GM21360 (cell line): Measurements from ENCODE around the gene SAFB.
"Not testable (repeated sequence)": the region's sequence is repeated elsewhere in the genome, so short reads cannot be mapped to it uniquely, and the experiment has no call there.

ENCODE experiments used
- ATAC-seq: cut with Tn5 transposase; IDR thresholded peaks from one replicate; pipeline ENCODE4 v1.9.1; 2021; ENCODE audit warnings: mild to moderate bottlenecking, moderate library complexity; ENCODE audit not compliant: unreplicated experiment

The SAFB gene

DNA sequence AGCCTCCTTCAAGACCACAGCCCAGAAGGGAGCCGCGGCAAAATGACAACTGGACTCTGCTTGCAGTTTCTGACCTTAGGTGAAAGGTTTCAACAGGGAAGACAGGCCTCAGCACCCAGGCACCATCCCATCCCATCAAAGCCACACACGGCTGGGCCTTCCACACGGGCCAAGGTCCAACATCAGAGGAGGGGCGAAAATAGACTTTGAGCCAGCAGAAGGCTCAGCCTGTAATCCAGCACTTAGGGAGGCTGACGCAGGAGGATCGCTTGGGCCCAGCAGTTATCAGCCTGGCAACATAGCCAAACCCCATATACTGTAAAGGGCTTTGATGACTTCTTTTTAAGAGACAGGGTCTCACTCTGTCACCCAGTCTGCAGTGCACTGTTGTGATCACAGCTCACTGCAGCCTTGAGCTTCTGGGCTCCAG, 28.3 kb upstream of the SAFB start:
- no peak for ATAC-seq

DNA sequence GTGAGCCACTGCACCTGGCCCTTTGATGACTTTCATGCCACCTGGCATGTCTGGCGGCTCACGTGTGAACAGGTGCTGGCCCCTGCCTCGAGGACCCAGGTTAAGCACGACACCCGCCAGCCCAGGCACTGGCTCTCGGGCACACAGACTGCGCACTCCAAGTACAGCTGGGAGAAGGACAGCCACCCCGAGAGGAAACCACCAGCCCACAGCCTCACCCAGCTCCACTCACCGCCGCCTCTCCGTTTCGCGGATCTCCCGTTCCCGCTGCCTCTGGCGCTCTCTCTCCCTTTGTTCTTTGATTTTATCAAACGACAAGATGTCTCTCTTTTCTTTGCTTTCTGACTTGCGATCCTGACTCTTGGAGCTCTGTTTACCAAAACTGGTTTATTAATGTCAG, 27.8 kb upstream of the SAFB start:
- no peak for ATAC-seq

DNA sequence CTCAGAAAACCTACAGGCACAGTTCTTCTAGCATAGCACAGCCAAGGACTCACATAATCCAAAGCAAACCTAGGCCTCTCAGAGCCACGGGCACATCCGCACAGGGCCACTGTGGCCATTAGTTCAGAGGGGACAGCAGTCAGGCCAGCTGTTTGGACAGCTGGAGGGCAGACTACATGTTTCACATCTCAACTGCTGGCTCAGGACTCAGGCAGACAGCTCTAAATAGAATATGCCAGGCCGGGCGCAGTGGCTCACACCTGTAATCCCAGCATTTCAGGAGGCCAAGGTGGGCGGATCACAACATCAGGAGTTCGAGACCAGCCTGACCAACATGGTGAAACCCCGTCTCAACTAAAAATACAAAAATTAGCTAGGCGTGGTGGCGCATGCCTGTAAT, 27.1 kb upstream of the SAFB start:
- ATAC-seq: no peak

DNA sequence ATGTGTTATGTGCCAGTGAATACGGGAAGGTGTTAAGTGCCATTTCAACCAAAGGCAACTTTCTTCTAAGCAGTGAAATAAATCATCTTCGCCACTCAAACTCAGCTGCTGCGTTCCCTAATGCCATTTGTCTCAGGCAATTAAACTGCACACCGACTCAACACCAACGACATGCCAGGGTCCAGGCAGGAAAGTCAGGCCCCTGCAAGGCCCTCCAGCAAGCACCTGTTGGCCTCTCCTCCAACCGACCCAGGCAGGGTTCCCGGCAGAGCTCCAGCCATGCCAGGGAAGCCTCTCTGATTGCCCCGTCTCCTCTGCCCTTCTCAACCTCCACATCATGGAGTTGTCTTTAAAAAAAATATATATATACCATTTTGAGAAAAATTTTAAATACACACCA, 22.1 kb upstream of the SAFB start:
- ATAC-seq: no peak

DNA sequence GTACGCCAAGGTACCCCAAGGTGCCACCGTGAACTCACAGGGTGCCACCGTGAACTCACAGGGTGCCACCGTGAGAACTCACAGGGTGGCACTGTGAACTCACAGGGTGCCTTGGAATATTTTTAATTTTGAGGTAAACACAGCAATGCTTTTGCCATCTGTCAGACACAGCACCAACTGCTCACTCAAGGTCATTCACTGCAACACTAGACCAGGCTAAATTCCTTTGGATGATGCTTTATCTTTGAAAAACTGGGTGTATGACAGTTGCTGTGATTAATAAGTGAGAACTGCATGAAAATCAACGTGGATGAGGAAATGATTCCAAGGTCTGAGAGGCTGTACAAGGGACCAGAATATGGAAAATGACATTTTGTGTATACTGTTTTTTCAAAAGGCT, 19.3 kb upstream of the SAFB start:
- no peak for ATAC-seq

DNA sequence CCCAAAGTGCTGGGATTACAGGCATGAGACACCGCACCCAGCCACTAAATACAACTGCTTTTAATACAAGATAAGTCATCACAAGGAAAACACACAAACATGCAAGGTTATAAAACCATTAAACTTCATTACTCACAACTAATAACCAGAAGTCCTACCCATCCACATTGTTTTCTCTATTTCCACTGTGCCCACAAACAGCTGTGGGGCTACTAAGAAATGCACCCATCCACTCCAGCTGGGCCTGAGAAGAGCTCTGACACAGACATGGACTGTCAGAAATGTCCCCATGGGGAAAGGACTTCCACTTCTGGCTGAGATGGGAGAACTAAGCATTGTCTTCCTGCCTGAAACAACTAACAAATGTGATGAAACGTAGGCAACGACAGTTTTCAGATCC, 17.5 kb upstream of the SAFB start:
- no peak for ATAC-seq

DNA sequence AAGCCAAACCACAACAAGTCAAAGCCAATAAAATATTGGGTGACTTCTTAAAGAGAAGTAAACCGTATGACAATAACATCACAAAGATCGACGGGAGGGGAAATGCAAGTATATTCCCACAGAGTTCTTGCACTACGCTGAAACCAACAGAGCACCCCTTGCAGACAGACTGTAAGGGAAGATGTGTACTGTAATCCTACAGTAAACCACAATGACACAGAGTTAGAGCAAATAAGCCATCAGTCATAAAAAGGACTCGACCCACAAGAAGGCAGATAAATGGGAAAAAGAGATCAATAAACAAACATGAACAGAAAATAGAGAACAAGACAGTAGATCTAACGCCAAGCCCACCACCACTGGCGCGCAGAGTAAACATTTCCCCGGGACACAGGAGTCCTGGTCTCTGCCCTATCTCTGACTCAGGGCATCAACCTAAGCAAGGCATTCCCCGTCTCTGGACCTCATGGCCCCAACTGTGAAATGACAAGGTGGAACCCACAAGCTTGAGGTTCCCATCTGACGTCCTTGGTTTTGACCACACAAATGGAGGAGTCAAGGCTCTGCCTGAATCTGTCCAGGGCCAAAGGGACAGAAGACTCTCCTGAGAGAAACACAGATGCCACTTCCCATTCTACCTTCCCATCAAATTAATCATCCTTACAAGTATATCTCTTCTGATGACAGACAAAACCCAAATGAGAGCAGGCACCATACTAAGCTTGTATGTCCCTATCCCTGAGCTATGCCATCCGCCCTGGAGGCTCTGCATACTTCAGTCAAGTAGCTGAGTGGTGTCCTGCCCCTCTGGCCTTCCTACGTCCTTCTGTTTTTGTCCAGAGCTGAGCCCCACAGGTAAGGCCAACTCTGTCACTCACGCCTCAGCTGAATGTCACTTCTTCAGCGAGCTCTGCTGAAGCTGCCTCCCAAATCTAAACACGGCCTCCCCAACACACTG, 15.3 kb upstream of the SAFB start:
- ATAC-seq: no peak

DNA sequence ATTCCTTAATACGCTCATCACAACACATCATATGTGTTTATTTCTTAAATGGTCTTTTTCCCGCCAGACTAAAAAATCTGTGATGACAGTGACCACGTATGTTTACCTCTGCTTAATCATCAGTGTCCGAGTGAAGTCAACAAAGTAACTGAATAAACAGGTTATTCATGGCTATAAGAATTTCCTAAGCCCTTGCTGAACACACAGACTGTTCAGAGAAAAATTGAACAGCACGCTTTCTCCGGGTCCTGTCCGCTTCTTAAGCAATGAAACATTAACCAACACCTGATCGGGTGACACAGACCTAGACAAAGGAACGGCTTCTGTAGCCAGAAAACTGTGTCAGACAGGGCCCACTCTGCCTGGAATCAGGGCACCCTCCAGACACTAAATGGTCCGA, 14.6 kb upstream of the SAFB start:
- ATAC-seq: no peak

DNA sequence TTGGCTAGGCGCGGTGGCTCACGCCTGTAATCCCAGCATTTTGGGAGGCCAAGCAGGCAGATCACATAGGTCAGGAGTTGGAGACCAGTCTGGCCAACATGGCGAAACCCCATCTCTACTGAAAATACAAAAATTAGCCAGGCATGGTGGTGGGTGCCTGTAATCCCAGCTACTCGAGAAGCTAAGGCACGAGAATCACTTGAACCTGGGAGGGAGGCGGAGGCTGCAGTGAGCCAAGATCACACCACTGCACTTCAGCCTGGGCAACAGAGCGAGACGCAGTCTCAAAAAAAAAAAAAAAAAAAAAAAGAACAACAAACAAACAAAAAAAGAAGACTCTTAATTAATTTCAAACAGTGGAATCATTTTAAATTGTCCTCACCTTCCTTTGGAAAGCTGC, 14.1 kb upstream of the SAFB start:
- not testable (repeated sequence) for ATAC-seq

DNA sequence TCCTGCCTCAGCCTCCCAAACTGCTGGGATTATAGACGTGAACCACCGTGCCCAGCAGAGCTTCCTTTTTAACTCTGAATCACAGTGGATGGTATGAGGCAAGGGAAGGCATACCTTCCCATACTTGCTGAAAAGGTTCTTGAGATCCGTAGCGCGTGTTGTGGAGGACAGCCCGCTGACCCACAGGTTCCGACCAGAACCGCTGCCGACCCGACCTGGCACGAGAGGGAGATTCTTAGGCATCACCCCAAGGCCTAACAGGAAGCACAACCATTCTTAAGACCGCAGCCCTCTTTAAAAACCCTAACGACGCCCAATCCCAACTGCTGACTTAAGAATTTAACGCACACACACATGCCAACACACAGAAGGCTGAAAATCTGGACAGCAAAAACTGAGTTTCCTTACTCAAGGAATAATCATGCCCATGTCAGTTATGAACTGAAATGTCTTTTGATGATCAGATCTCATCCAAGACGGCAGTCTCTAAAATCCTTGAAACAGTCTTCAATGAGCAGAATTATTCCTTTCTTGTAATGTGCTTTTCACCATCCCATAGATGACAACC, 12.9 kb upstream of the SAFB start:
- ATAC-seq: no peak

DNA sequence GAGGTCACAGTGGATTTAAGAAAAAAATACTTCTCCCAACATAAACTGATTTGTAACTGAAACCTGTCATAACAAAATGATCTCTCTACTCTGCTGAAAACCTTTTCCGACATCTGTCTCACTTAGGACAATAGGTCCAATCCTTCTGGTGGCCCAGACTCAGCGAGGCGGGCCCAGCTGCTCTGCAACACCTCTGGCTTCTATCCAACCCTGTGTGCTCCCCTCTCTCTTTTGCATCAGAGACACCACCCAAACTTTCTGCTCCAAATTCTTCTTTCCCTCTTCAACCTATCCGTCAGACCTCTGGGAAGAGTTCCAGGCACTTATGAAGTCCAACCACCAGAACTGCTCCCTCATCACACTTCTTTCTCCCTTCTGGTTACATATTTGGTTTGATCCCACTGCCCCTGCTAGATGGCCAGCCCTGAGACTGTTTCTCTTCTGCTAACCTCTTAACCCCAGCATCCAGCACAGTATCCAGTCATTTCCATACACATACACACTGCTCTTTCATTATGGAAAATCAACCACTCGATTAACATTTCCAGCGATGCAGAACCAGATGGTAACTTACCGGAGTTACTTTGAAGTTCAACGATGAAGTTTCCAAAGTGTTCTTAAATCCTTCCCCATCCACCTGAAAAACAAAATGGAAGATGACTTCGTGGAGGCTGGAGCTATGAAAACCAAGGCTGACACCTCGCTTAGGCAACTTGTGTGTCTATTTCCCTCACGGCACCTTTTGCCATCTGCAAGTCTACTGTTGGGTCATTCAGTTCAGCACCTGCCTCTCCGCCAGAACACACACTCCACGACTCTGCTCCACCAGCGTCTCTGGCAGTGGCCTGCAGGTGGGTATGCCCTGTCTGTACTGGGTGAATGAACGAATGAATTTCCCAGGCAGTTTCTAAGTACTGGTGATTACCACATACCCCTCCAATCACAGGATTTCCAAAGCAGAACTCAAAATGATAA, 9.7 kb upstream of the SAFB start:
- ATAC-seq: no peak

DNA sequence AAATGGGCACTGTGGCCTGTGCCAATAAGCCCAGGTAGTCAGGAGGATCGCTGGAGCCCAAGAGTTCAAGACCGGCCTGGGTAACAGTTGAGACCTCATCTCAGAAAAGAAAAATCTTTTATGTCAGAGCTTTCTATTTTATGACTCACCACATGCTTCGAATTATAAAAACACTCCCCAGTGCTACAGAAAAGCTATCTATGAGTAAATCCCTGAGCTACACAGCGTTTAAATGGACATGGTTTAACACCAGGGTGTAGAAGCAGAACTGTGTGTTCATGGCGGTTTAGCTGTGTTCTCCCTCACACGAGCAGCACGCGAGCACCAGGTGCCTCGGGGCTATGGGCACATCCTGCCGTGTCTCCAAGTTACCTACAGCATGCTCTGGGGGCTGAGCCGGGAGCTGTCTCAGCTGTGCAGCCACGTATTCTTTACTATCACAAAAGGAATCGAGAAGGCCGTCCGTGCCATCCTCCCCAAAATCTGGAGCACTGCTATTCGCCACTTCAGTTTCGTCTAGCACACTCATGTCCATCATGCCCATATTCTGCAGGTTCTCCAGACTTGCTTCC, 7.0 kb upstream of the SAFB start:
- no peak for ATAC-seq

DNA sequence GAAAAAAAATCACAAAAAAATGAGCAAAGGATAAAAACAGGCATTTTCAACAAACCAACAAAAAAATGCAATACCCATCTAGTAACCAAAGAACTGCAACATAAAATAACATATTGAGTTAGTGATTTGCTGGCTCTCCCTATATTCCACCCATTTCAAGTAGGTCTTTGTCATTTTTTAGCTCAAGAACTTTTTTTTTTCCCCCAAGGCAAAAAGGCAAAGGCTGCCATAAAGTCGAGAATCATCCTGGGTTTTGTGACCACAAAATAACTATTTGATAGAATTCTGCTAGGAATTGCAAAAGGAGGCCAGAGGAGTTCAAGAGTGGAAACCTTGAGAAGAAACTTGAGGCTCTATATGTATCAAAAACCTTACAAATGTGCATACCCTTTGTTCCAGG, 5.8 kb upstream of the SAFB start:
- no peak for ATAC-seq

DNA sequence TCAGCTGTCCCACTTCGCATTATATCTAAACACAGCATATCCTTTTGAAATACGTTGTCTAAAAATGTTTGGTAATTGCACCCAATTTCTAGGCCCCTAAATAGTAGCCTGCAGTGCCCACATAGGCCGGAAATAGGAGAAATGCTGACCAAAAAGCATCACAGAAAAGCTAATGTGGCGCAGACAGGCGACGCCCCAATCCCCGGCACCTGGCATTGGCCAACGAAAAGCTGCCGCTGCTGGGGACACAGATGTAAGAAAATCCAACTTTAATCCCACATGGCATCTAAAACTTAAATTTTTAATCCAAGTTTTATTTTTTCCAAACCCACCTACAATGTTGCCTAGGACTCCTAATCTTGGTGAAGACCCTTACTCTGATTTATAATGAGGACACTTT, 4.3 kb upstream of the SAFB start:
- no peak for ATAC-seq

DNA sequence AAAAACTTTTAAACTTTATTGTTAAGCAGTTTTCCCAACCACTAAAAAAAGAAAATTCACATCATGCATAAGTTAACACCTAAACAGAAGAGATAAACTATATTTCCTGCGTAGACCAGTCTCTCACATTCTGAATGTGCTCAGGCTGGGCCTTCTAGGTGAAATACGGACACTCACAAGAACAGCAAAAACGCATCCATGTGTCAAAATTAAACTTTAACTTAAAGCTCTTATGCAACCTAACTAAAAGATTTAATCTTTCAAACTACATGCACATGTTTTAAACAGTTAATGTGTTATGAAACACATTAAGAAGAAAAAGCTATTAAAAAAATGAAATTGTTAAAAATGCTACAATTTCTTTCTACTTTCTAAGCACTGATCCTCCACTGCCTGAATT, 2.9 kb upstream of the SAFB start:
- no peak for ATAC-seq

DNA sequence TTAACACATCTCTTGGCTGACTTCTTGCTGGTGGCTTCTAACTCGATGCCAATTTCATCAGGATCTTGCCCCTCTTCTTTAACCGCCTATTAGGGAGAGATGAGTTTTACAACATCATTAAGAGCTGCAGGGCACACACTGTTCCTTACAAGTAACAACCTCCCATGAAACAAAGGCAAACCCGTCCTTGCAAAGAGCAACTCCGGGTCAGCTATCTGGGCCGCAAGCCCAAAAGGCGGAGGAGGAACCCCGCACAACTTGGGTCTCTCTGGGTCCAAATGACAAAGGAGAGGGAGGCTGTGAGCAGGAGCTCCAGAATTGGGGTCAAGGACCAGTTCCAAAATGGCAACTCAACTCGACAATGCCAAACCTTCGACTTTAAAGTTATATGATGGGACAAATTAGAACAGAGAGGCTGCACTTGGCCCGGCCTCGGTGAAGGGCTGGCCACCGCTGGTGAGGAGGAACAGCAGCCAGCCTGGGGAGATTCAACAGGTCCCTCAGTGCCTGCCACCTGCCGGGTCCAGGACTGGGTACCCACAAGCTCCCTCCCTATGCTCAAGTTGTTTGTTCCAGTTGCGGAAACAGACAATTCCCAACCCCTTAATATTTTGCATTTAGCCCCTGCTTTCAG, 1.5 kb upstream of the SAFB start:
- no peak for ATAC-seq

DNA sequence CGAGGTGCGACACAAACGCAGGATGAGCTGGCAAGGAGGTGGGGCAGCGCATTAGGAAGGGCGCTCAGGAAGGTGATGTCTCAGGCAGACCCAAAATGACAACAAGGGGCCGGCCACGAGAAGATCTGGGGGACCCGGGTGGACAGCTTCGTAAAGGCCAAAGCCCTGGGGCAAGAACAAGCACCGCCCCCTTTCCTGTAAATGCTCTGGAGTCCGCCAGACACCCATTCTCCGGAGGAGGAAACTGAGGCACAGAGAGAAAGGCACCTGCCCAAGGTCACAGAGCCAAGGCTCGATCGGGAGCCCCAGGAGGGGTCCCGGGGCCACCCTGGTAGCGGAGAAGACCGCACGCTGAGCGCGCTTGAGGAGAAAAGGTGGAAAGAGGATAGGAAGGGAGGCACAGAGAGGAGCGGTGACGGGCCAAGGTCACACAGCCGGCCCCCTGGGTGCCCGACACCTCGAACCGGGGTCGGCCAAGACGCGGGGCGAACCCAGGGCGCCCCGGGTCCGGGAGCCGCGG, 878 bp upstream of the SAFB start:
- no peak for ATAC-seq

DNA sequence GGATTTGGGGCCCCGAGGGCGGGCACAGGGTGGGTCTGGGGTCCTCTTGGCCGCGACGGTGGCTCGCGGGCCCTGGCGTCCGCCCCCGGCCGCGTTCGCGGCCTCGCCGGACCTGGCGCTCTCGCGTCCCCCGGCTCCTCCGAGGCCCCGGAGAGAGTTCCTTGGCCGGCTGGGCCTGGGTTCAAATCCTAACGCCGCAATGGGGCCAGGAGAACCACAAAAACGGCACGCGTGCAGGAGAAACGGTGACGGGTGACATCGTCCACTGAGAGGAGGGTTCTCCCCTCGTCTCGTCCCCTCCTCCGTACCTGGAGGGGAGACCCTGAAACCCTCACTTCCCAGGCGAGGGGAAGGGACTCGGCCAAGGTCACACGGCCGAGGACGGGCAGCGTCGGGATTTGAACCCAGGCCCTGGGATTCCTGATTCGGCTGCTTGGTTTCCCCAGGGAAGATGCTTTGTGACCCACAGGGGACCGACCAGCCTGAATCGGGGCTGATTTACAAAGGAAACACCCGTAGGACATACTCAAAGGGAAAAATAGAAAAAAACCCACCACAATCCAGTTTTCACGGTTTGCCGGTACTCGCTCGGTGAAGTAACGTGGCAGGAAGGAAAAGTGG, 624 bp downstream of the SAFB start:
- peak; percentile 10 for ATAC-seq

DNA sequence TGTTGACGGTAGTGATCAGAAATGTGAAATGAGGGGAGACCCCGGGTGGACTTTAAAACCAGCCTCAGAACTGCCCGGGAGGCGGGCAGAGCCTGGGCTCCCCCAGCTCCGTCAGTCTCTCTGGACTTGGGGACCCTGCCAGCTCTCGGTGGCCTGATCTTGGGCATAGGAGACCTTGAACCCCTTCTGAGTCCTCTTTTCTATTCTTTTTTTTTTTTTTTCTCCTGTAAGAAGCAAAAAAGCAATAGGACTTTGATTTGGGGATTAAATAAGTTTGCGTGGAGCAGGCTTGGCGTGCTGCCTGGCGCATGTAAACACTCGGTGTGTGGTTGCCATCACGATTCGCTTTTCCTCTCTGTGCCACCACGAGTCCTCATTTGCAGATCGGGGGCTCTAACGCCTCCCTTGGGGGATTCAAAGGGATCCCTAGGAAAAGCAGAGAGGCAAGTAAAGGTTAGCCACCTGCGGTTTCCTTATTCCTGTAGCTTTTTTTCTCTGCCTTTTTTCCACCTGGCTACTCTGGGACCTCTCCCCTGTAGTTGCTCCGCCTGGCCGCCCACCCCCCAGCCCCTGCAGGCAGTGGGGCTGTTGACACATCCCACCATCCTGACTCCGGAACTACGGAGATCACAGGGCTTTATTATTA, 1.3 kb downstream of the SAFB start:
- no peak for ATAC-seq
